Stimulated activated CD8-positive, alpha-beta memory T cell treated with anti-CD3 and anti-CD28 coated beads, Interleukin-15, amount 100 ng/mL, for 4 hours (primary cell): Measurements from ENCODE around the gene DDAH1.

Experiments
- DNase-seq, 2 donors: peaks; one replicate each; pipeline ENCODE4 v3.0.0-alpha.2; 2020; ENCODE audit warnings: low read depth in 2 of 2

The DDAH1 gene

GRCh38 chr1:85303440-85304162 is 161.4 kb downstream of the DDAH1 start:
- DNase-seq = no peak

DNA sequence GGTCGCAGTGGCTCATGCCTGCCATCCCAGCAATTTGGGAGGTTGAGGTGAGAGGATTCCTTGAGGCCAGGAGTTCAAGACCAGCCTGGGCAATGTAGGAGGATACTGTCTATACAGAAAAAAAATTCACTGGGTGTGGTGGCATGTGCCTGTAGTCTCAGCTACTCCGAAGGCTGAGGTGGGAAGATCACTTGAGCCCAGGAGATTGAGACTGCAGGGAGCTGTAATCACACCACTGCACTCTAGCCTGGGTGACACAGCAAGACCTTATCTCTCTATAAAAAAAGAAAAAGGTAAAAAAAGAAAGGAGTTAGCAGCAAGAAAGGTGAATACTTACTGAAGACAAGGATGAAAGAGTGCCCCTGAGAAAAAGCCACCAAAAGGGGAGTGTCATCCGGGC is 164.8 kb downstream of the DDAH1 start:
- DNase-seq = no peak

DNA sequence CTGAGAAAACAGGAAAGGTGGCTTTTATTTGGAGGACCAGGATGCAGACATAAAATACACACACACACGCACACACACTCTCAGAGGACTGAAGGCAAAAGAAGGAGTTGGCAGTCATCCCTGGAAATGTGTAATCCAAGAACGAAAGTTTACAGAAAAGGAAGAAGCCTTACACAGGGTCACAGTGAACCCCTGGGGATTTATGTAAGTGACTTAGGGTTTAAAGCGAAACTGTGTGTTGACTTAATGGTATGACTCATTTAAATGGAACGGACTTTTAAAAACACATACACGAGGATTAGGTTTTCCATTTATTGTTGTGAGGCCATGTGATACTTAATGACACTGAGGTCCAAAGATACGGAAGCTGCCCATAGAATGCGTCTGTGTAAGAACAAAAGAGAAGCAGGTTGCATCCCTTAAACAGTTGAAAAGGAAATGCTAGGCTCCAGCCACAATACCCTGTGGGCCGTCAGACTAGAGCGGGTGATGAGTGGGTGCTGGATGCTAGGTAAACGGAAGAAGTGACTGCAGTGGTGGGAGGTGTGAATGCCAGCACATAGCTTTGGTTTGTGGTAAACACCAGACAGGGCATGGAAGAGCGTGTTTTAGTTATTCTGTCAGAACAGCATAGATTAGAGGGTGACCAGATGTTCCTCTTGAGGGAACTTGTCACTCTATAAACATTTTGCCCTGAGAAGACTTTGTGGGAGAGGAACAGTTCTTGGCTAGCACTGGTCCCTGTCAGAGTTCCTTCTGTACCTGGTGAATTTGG is 166.9 kb downstream of the DDAH1 start:
- DNase-seq = peak; percentile 49 to 66

DNA sequence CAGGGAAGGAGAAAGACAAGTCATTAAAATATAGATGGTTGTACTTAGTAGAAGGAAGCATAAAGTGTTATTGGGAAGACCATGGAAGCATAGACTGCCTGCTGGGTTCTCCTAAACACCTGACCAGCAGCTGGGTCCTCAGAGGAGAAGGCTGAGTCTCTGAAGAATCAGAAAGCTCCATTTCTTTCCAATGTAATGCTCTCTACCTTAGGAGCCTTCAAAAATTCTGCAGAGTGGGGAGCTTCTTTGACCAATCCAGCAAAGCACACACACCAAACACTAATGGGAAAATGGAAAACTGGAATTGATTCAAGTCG is 167.5 kb downstream of the DDAH1 start:
- DNase-seq = no peak

- DNase-seq = no peak
These were observed 168.0 kb downstream of the DDAH1 start for GRCh38 chr1:85296980-85297379.

- DNase-seq = no peak
These were observed 169.3 kb downstream of the DDAH1 start for GRCh38 chr1:85295654-85296053.

DNA sequence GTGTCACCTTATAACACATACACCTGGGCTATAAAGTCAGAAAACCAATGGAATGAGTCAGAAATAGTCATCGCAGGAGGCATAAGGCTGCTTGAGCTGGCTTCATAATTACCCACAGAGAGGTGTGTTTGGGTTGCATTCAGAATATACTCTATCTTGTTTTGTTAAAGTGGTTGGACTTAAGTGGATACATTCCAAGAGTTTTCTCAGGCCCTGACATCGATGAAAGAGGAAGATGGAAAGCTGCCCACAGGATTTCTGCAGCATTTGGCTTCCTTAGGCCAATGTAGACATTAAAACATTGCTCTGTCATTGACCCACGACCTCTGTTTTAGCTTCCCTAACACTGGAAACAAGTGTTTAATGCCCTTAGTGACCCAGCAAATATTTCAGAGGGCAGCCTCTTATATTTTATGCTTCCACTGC is 169.9 kb downstream of the DDAH1 start:
- no peak for DNase-seq

DNA sequence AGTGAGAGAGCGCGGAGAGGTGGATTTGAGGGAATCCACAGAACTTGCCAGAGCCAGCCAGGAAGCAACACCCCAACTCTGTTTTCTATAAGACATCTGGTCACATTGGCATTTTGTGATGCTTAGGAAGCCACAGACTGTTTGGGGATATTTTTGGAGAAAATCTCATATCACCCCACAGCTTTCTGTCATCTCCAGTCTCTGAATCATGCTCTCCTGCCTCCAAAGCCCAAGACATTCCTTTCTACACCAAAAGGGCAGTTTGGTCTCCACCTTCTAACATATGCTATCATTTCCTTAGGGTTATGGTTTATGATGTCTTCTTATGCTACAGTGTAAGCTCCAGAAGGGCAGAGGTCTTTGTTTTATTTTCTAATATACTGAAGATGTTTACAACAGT is 174.1 kb downstream of the DDAH1 start:
- DNase-seq = no peak

GRCh38 chr1:85289848-85290335 is 175.1 kb downstream of the DDAH1 start:
- no peak for DNase-seq

DNA sequence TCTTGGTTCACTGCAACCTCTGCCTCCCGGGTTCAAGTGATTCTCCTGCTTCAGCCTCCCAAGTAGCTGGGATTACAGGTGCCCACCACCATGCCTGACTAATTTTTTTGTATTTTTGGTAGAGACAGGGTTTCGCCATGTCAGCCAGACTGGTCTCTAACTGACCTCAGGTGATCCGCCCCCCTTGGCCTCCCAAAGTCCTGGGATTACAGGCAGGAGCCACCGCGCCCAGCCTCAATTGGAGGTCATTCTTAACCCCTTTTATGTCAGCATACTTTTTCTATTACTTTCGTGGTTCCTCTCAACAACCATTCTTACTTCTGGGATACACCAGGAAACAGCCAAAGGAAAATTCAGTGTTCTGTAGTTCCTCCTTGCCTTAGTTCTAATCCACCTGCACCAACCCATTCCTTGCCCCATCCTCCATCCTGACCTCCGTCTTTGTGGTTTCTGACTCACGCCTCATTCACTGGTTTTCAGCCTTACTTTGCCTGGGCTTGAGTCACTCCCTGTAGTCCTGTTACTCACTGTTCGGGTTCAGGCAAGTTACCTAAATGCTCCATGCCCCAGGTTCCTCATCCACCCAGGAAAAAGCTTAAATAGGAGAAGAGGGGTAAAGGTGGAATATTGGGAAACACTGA is 175.6 kb downstream of the DDAH1 start:
- DNase-seq = no peak

GRCh38 chr1:85284202-85284601 is 180.8 kb downstream of the DDAH1 start:
- DNase-seq = no peak

- no peak for DNase-seq
These were observed 181.3 kb downstream of the DDAH1 start for GRCh38 chr1:85283475-85284199.

- DNase-seq = no peak
These were observed 182.5 kb downstream of the DDAH1 start for GRCh38 chr1:85282424-85282823.

- DNase-seq = no peak
These were observed 184.3 kb downstream of the DDAH1 start for GRCh38 chr1:85280636-85281035.

GRCh38 chr1:85279458-85280080 is 185.4 kb downstream of the DDAH1 start:
- no peak for DNase-seq

- peak in 1 of 2 donors; percentile 46 for DNase-seq
These were observed 186.1 kb downstream of the DDAH1 start for GRCh38 chr1:85278853-85279314.

DNA sequence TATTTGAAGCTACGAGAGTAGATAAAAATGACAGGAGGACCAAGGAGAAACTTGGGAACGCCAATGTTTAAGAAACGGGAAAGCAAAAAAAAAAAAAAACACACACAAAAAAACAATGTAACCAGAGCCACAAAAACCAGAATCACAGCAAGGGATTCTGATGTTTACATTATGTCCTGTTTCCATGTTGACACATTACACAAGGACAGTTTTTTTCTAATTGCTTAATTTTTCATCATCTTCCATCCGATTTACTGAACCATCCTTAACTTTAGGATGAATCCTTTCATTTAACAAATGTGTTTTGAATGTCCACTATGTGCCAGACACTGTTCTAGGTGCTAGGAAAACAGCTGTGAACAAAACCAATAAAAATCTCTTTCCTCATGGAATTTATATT is 187.2 kb downstream of the DDAH1 start:
- no peak for DNase-seq

DNA sequence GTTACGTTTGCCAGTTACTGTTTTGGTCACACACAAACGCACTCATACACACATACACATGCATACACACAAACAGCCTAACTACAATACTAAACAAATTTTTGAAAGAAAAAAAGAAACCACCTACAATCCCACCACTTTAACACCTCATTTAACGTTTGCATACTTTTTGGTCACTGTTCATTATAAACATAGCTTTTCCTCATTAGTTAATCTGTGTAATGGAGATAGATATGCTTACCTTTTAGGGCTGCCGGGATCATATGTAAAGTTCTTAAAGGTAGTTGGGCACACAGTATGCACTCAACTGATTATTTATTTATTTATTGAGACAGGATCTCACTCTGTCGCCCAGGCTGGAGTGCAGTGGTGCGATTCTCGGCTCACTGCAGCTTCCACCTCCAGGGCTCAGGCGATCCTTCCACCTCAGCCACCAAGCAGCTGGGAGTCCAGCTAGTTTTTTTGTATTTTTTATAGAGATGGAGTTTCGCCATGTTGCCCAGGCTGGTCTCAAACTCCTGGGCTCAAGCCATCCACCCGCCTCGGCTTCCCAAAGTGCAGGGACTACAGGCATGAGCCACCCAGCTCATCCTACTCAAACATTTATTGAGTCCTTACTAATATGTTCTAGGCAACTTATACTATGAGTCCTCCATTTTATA is 187.8 kb downstream of the DDAH1 start:
- DNase-seq = no peak

GRCh38 chr1:85276215-85276977 is 188.6 kb downstream of the DDAH1 start, which contains the start of gene BCL10:
BCL10 (minus strand) TSS chr1:85276632; CDS start chr1:85276352, 280 bp downstream.
- peak; percentile 93 to 96 for DNase-seq

DNA sequence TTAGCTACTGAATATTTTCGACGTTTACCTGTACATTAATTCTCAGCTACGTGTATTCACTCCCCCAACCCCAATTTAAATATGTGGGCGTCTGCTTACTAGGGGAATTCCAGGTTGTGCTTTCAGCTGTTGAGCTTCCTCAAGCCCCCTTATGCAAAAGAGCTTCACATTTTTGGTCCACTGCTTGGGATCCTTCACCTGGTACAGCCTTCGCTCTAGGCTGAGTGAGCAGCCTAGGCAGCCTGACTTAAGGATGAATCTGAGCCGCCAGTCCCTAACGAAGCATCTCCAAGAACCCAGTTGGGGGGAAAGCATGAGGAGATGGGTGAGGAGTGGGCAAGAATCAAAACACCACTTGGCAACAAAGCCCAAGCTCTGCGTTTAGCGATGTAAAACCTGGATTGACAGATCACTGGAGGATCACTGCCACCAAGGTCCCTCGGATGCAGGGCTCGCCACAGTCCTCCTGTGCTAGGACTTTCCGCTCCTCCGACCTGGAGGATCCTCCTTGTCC is 189.2 kb downstream of the DDAH1 start:
- DNase-seq = no peak
